Cardiac muscle cell (in vitro differentiated cells and primary cell): ENCODE results near the gene TOX2. TPM values are rescaled to one million over a fixed set of nuclear protein-coding genes. Genes with fewer than 3 reads are reported as not detected.

Source experiments
- DNase-seq, 2 donors: peaks; one replicate each; pipeline versions ENCODE4 v3.0.0 to v3.0.0-alpha.2; 2010 to 2017; ENCODE audit warnings: low read depth in 1 of 2, low spot score in 1 of 2
- H3K27ac ChIP-seq: fragments of 200-600 bp; sonication (generic); 2 replicates; pipeline ENCODE4 v1.5.1; 2016
- H3K27me3 ChIP-seq: fragments of 200-600 bp; sonication (generic); 2 replicates; pipeline ENCODE4 v1.6.0; 2016; ENCODE audit warnings: control low read depth
- H3K36me3 ChIP-seq: fragments of 200-600 bp; sonication (generic); 2 replicates; pipeline ENCODE4 v1.5.1; 2016; ENCODE audit warnings: control low read depth
- H3K4me1 ChIP-seq: fragments of 200-600 bp; sonication (generic); 2 replicates; pipeline ENCODE4 v1.8.1; 2017; ENCODE audit warnings: low read depth, mild to moderate bottlenecking, mixed run types
- H3K4me3 ChIP-seq: fragments of 200-600 bp; sonication (generic); 2 replicates; pipeline ENCODE4 v1.5.1; 2016; ENCODE audit warnings: mild to moderate bottlenecking
- H3K9me3 ChIP-seq: fragments of 200-600 bp; sonication (generic); 2 replicates; pipeline ENCODE4 v1.5.1; 2017; ENCODE audit warnings: low read depth, mild to moderate bottlenecking, control low read depth
- polyA plus RNA-seq: library from polyadenylated mRNA; unstranded; fragments of >200 nt; fragmentation: Nextera tagmentation; extraction: Ambion mirVana; gene quantifications from 2 replicates; pipeline ENCODE4 v1.2.1, GENCODE V29; 2016
- total RNA-seq: library from RNA; depleted of rRNA; stranded (reverse); fragments of >200 nt; gene quantifications from 2 replicates; pipeline ENCODE4 v1.2.3, GENCODE V29; 2016
- TF ChIP-seq, protein P1 (sequence below): IDR thresholded peaks from 2 replicates; pipeline ENCODE4 v1.5.1; 2012; ENCODE audit warnings: low read depth, mild to moderate bottlenecking, low read length

TOX2 gene
- total and polyA plus RNA-seq, 2 experiments from 2014 or later = 0.09 to 0.32 TPM

DNA sequence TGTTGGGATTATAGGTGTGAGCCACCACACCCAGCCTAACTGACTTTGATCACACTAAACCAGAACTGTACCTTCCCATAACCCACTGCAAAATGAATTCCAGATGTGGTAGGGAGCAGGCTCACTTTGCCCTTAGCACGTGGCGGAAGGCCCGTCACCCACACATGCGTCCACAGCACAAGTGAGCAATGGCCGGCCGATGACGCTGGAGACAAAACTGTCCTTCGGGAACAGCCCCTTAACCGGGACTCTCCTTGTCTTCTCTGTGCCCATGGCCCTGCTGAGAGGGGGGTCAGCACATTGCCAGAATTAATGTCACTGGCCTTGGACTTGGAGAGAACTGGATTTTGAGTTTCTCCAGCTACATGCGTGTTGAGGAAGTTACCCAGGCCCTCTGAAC lies 107.2 kb downstream of the TOX2 start:
- H3K4me3 ChIP-seq = no peak overlapping the region
- H3K4me1 ChIP-seq = no peaks in the 10 kb centered on the region
- H3K27me3 ChIP-seq = peaks cover 4% of the 10 kb centered on the region
- no peak for DNase-seq
- H3K9me3 ChIP-seq = no peaks in the 10 kb centered on the region
- no peaks in the 10 kb centered on the region for H3K36me3 ChIP-seq
- TF ChIP-seq, protein P1, sequence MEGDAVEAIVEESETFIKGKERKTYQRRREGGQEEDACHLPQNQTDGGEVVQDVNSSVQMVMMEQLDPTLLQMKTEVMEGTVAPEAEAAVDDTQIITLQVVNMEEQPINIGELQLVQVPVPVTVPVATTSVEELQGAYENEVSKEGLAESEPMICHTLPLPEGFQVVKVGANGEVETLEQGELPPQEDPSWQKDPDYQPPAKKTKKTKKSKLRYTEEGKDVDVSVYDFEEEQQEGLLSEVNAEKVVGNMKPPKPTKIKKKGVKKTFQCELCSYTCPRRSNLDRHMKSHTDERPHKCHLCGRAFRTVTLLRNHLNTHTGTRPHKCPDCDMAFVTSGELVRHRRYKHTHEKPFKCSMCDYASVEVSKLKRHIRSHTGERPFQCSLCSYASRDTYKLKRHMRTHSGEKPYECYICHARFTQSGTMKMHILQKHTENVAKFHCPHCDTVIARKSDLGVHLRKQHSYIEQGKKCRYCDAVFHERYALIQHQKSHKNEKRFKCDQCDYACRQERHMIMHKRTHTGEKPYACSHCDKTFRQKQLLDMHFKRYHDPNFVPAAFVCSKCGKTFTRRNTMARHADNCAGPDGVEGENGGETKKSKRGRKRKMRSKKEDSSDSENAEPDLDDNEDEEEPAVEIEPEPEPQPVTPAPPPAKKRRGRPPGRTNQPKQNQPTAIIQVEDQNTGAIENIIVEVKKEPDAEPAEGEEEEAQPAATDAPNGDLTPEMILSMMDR = no peak
- no peak overlapping the region for H3K27ac ChIP-seq

DNA sequence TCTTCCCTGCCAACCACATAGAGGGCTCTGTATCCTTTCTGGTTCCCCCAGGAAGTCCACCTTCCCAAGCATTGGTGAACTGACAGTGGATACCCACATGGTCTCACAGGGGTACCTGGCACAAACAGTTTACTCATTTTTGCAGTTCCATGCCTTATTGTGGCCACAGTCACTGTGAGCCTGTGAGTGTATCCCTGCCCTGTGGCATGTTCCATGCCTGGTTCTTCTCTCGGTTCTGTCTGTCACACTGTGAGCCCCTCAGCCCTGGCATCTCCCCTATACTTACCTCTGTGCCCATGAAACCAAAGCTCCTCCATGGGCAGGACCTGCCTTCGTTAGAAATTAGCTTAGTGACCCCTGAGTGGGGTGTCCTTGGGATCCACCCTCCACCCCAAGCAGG lies 107.8 kb downstream of the TOX2 start:
- Histone ChIP-seq H3K4me1 (no peaks in the 10 kb centered on the region), H3K27ac (no peak overlapping the region), H3K4me3 (no peak overlapping the region), H3K9me3 (no peaks in the 10 kb centered on the region), H3K27me3 (peaks cover 4% of the 10 kb centered on the region), H3K36me3 (no peaks in the 10 kb centered on the region)
- DNase-seq = no peak
- TF ChIP-seq, protein P1 = no peak

DNA sequence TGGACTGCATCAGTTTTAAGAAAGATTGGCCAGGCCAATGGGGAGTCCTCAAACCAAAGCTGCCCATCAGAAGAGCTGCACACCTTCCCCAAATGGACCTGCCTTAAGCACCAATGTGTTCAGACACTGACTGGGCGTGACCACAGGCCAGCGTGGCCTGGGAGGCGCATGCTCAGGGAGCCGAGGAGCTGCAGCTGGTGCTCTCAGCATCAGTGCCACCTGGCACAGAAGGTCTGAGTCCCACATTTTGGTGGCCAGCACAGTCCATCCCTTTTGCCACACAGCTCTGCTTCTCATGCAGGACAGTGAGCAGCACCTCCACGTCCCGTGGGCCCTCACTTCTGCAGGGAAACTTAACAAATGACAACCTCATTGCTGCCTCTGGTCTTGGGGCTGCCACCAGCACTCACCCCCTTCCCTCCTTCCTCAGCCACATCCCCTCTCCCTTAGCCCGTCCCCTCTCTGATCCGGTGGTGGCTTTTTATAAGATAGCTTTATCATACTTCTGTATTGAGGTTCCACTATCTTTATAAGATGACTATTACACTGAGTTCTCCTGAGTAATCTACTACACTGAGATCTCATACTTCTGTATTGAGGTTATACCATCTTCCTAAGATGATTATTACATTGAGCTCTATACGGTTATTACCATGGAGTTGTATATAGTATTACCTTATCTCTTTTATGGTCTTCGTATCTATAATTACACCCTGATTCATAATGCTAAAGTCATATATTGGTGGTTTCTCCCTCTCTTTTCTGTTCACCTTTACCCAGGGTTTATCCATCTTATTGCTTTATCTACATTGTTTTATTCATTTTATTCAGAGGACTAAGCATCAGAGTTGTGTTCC lies 109.1 kb downstream of the TOX2 start:
- Histone ChIP-seq H3K9me3 (no peaks in the 10 kb centered on the region), H3K27me3 (peaks cover 4% of the 10 kb centered on the region), H3K36me3 (no peaks in the 10 kb centered on the region), H3K27ac (no peak overlapping the region), H3K4me3 (no peak overlapping the region), H3K4me1 (no peaks in the 10 kb centered on the region)
- TF ChIP-seq, protein P1 = no peak
- no peak for DNase-seq

DNA sequence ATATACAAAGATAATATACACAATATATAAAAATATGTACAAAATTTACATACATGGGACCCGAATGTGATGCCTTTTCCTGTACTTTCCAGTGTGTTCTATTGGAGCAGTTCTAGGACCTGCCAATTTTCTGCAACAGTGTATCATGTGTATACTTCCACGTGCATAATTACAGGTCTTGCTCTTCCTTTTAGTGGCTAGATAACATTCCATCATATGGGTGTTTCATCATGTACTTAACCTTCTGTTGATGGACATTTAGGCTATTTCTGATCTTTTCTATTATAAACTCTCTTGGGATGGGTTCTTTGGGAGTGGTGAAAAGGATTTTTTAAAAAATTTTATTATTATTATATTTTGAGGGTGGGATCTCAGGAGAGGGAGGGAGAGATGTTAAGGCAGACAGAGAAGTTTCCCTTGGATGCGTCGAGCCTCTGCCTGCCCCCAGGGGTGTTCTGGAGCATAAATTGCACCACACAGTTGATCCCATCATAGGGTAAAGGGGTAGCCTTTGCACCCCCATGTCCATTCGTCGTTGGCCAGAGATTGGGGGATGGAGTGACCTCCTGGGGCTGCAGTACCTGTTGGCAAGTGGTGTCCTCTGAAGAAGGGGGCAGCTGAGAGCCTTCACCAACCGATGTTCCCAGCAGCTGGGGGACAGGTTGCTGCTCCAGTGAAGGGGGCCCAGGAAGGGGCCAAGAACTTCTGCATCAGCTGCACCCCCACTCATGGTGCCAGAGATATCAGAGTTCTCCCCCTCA lies 110.3 kb downstream of the TOX2 start:
- DNase-seq = no peak
- TF ChIP-seq, protein P1 = no peak

DNA sequence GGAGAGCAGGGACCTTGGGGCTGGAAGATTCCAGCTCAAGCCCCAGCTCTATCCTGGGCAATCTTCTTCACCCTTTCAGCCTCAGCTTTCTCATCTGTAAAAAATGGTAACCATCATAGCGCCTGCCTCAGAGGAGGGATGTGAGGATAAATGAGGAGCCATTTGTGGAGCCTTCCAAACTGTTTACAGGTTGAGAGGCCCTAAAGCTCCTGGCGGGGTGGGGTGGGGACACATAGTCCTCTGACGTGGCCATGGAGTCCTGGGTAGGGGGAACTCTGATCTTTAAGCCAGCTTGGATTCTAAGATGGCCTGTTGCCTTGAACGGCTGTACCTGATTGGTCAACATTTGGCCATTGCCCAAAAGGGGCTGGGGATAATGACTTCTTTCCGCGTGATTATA lies 111.1 kb downstream of the TOX2 start:
- TF ChIP-seq, protein P1 = no peak
- no peaks in the 10 kb centered on the region for H3K36me3 ChIP-seq
- H3K27me3 ChIP-seq = peaks cover 4% of the 10 kb centered on the region
- no peak overlapping the region for H3K4me3 ChIP-seq
- H3K27ac ChIP-seq = no peak overlapping the region
- no peaks in the 10 kb centered on the region for H3K4me1 ChIP-seq
- no peaks in the 10 kb centered on the region for H3K9me3 ChIP-seq
- DNase-seq = no peak

More for the DNA sequence above, 110.3 kb downstream of the TOX2 start:
- H3K27me3 ChIP-seq = peaks cover 4% of the 10 kb centered on the region
- no peak overlapping the region for H3K4me3 ChIP-seq
- H3K27ac ChIP-seq = no peak overlapping the region
- H3K4me1 ChIP-seq = no peaks in the 10 kb centered on the region
- no peaks in the 10 kb centered on the region for H3K9me3 ChIP-seq
- H3K36me3 ChIP-seq = no peaks in the 10 kb centered on the region
